ENCODE data around the gene ZC3H7B. TPM values are rescaled to one million over a fixed set of nuclear protein-coding genes. Genes with fewer than 3 reads are reported as not detected.

Gene ZC3H7B
- total and polyA plus RNA-seq, 12 donors, result 31.2 to 133 (median 77.6) TPM

DNA sequence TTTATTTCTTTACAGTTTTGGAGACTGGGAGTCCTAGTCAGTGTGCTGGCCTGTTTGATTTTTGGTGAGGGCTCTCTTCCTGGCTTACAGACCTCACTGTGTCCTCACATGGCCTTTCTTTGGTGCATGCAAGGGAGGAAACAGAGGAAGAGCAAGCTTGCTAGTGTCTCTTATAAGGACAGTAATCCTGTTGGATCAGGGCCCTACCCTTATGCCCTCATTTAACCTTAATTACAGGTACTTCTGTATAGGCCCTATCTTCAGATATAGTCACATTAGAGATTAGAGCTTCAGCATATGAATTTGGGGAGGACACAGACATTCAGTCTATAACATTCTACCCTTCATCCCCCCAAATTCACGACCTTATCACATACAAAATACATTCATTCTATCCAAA is 14.3 kb downstream of the ZC3H7B start:
- Histone ChIP-seq H3K36me3 (replicated peaks in 1 of 2) (peaks cover 0 to 2% of the 10 kb centered on the region in 2 donors), H3K4me1 (replicated peaks in 1 of 2) (no peaks in the 10 kb centered on the region), H3K4me3 (no peak overlapping the region), H3K27ac (no peak overlapping the region), H3K27me3 (no peaks in the 10 kb centered on the region), H3K9me3 (replicated peaks in 1 of 3) (no peaks in the 10 kb centered on the region)
- intact Hi-C loops (cut with DNase I), result no loop called here
- TF ChIP-seq, protein P1, sequence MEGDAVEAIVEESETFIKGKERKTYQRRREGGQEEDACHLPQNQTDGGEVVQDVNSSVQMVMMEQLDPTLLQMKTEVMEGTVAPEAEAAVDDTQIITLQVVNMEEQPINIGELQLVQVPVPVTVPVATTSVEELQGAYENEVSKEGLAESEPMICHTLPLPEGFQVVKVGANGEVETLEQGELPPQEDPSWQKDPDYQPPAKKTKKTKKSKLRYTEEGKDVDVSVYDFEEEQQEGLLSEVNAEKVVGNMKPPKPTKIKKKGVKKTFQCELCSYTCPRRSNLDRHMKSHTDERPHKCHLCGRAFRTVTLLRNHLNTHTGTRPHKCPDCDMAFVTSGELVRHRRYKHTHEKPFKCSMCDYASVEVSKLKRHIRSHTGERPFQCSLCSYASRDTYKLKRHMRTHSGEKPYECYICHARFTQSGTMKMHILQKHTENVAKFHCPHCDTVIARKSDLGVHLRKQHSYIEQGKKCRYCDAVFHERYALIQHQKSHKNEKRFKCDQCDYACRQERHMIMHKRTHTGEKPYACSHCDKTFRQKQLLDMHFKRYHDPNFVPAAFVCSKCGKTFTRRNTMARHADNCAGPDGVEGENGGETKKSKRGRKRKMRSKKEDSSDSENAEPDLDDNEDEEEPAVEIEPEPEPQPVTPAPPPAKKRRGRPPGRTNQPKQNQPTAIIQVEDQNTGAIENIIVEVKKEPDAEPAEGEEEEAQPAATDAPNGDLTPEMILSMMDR (IDR thresholded peaks at IDR 0.05), result no peak
- TF ChIP-seq POLR2A (IDR thresholded peaks at IDR 0.05), result no peak
- no peak for DNase-seq
- 76 to 91% (median 80%) methylated on average over 1 of the region's 1 CpG for WGBS, 4 donors

DNA sequence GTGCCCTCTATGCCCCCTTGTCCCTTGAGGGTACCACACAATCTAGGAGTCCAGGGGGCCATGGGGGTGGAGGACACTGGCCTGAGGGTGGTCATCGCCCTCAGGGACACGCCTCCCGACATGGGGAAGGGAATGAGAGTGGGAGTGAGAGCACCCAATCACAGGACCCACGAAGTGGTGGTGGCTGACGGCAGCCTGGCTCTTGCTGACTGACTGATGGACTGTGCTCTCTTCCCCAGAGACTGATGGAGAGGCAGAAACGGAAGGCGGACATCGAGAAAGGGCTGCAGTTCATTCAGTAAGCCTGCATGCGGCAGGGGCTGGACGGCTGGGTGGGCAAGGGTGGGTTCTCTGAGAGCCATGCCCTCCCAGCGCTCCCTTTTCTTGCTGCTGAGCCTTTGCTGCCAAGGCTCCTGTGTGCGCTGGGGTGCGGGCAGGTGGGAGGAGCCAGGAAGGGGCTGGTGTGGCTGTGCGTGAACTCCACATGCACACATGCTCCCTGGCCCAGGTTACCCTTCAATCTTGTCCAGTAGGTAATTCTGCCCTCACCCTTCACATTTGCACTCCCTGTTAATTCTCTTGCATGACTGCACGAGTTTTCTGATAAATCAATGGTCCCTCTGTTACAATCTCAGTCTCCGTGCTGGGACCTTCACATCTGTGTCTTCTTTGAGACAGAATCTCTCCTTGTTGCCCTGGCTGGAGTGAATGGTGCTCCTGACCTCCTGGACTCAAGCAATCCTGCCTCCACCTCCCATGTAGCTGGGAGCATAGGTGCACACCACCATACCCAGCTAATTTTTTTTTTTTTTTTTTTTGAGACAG is 19.3 kb downstream of the ZC3H7B start:
- Histone ChIP-seq H3K9me3 (replicated peaks in 1 of 3) (no peaks in the 10 kb centered on the region), H3K4me3 (no peak overlapping the region), H3K36me3 (replicated peaks in 1 of 2) (peaks cover 0 to 44% of the 10 kb centered on the region in 2 donors), H3K27ac (no peak overlapping the region), H3K27me3 (no peaks in the 10 kb centered on the region), H3K4me1 (replicated peaks in 1 of 2) (no peaks in the 10 kb centered on the region)
- no peak for DNase-seq
- no peak for TF ChIP-seq POLR2A (IDR thresholded peaks at IDR 0.05)
- TF ChIP-seq, protein P1 (IDR thresholded peaks at IDR 0.05), result no peak
- WGBS, 4 donors, result 91 to 94% (median 93%) methylated on average over 16 of the region's 16 CpGs
- intact Hi-C loops (cut with DNase I), result no loop called here

DNA sequence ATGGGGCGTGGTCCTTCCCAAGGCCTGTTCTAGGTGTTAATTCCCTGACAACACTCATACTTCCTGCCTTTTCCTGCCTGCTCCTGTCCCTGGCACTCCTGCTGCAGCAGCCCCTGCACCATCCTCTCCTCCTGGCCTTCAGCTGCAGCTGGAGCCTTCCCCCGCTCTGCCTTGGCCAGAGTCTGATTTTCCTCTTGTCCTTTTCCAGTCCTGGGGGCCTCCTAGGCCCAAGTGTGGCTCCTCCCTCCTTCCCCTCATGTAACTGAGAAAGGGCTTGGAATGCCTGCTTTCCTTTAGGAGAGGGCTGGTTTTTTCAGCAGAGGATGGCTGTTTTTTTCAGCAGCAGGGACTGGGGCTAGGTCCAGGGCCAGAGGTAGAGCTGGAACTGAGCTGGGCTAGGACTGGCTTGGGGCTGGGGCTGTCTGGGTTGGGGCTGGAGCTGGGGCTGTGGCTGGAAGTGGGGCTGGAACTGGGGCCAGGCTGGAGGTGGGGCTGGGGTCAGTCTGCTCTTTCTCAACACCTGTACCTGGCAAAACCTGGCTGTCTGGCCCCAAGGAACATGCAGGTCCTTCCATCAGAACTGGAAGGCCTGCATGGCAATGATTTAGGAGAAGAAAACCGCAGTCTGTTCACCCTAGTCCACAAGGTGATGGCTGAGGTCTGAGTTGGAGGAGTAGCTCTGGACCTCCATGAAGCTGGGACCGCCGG is 23.6 kb downstream of the ZC3H7B start:
- no peaks in the 10 kb centered on the region for H3K4me1 ChIP-seq (replicated peaks in 1 of 2)
- H3K4me3 ChIP-seq, result no peak overlapping the region
- H3K36me3 ChIP-seq (replicated peaks in 1 of 2), result peaks cover 0 to 82% of the 10 kb centered on the region in 2 donors
- H3K27me3 ChIP-seq, result no peaks in the 10 kb centered on the region
- H3K27ac ChIP-seq, result no peak overlapping the region
- no peaks in the 10 kb centered on the region for H3K9me3 ChIP-seq (replicated peaks in 1 of 3)
- TF ChIP-seq POLR2A (IDR thresholded peaks at IDR 0.05), result no peak
- intact Hi-C loops (cut with DNase I), result no loop called here
- WGBS, 4 donors, result 90 to 93% (median 92%) methylated on average over 4 to 5 of the region's 5 CpGs
- DNase-seq, result no peak

DNA sequence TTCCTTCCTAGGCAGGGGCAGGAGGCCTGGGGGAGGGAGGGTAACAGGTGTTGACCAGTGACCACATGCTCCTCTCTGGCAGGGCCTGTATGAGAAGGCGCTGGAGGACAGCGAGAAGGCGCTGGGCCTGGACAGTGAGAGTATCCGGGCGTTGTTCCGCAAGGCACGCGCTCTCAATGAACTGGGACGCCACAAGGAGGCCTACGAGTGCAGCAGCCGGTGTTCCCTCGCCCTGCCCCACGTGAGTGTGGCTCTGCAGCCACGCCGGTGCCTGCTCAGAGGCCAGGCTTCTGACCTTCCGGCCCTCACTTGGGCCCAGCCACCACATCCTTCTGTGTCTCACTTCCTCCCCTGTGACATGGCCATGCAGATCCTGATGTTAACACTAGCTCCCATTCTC is 25.8 kb downstream of the ZC3H7B start:
- peaks cover 0 to 84% of the 10 kb centered on the region in 2 donors for H3K36me3 ChIP-seq (replicated peaks in 1 of 2)
- intact Hi-C loops (cut with DNase I), result no loop called here
- 70 to 91% (median 78%) methylated on average over 10 to 16 of the region's 16 CpGs for WGBS, 4 donors
- H3K27ac ChIP-seq, result no peak overlapping the region
- no peaks in the 10 kb centered on the region for H3K4me1 ChIP-seq (replicated peaks in 1 of 2)
- no peak overlapping the region for H3K4me3 ChIP-seq
- no peaks in the 10 kb centered on the region for H3K27me3 ChIP-seq
- DNase-seq, result no peak
- TF ChIP-seq, protein P1 (IDR thresholded peaks at IDR 0.05), result no peak
- TF ChIP-seq POLR2A (IDR thresholded peaks at IDR 0.05), result no peak
- H3K9me3 ChIP-seq (replicated peaks in 1 of 3), result no peaks in the 10 kb centered on the region
